ENCODE data around the gene ADAMTS20.
"Not testable (repeated sequence)": the region's sequence is repeated elsewhere in the genome, so short reads cannot be mapped to it uniquely, and the experiment has no call there.

Gene ADAMTS20

DNA sequence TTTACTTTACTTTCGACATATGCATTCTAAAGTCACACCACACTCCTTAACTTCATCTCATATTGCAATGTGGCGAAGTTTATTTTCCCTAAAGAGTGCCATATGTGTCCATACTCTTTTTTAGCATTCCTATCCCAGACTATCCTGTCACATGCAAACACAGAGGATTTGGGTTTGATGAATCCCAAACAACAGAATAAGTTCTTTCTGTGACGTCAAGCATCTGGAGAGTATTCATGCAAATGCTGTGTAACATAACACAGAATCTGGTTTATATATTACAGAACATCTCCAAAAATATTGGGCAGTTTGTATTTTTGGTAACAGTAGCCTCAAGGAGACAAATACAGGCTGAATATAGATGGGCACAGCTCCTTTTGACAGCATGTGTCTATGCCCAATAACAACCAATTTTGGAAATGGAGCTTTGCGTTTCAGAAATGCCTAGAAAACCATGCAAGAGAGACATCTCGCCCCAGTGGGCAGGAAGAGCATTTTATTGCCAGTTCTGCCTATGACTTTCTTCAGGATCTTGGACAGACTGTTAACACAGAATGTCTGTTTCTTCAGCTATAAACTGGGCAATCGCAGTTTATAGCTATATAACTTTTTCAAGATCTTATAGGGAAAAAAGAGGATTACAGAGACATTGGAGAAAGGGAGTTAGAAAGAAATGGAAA, 190.8 kb downstream of the ADAMTS20 start:
- no peak for DNase-seq

DNA sequence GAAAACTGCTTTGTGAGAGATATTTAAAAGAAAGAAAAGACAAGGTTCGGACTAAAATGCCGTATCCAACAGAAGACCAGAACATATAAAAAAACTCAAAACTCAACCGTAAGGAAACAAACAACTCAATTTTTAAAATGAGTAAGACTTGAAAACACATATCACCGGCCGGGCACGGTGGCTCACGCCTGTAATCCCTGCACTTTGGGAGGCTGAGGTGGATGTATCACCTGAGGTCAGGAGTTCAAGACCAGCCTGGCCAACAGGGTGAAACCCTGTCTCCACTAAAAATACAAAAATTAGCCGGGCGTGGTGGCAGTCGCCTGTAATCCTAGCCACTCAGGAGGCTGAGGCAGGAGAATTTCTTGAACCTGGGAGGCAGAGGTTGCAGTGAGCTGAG, 192.0 kb downstream of the ADAMTS20 start:
- not testable (repeated sequence) for DNase-seq

DNA sequence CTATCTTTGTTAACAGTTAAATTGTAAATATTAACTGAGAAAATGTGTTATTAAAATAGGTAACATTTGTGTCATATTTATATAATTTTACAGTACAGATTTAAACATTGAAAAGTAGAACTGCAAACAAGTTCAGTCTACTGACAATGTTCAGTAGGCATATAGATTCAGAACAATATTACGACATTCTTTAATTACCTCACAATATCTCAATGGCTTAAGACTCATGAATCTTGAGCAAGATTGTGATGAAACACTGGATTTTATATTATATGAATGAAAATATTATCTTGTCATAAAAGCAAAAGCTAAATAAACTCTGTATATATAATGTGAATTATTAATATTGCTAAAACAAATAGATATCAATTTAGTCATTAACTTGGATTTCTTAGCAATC, 194.9 kb downstream of the ADAMTS20 start:
- DNase-seq, result no peak

DNA sequence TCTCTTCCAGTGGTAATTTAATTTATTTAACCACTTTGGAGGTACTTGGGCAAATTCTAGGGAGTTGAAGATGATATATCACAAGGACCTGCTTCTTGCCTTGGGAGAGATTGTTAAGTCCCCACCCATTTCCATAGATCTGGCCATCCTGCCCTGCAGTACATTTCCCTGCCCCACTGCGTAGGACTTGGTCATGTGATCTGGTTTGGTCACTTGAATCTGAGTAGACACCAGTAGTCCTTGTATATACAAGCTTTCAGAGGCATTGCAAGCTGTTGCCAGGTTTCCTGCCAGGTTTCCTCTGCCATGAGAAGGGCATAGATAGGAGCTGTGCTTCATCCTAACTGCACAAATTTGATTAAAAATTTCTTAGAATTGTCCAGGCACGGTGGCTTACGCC, 200.0 kb downstream of the ADAMTS20 start:
- no peak for DNase-seq

DNA sequence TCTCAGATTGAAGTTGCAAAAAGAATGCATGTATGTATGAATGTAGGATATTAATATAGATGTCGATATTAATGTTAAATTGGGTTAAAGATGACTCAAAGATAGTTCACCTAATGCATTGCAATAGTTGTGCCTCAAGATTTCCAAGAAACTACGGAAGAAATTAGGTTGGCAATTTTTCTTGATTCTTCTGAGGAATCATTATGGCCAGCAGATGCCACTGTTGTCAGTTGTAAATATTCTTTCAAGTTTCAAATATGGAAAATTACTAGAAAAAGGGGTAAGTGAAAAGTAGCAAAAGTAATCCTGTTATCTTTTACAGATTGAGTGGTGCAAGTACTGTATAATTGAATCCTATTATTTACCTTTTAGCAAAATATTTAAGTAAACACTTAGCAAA, 202.1 kb downstream of the ADAMTS20 start:
- DNase-seq, result no peak

DNA sequence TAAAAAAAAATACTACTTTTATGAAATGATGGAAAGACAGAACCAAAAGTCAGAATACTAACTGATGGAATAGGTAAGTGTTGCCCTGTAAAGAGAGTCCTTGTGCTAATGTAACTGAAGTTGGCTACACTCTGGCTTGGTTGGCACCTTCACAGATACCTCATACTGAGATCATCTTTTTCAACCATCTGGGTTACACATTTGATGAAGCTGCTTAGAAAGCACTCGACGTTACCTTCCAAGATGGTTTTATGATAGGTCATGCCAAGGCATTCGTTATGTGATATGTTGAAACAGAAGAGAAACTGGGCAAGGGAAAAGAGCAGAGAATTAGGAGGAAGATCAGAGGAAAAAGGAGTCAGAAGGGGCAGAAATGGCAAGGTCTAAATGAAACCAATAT, 203.8 kb downstream of the ADAMTS20 start:
- DNase-seq, result no peak

DNA sequence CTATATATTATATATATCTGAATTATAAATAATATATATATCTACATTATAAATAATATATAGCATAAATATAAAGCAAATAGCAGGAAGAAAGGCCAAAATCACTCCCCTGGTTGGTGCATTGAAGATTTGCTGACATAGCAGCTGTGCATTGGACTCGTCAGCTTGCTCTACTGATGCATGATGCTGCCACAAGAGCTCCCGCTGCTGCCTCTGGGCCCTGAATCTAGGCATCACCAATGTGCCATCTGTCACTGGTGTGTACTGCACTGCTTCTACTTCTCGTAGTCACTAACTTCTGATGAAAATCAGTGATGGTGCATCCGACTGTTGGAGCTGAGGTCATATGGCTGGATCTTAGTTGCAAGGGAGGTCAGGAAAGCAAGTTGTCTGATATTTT, 205.0 kb downstream of the ADAMTS20 start:
- no peak for DNase-seq

DNA sequence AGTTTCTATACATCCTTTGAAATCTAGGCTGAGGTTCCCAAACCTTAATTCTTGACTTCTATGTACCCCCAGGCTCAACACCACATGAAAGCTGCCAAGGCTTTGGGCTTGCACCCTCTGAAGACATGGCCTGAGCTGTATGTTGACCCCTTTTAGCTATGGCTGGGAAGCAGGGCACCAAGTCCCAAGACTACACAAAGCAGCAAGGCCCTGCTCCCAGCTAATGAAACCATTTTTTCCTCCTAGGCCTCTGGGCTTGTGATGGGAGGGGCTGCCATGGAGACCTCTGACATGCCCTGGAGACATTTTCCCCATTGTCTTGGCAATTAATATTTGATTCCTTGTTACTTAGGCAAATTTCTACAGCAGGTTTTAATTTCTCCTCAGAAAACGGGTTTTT, 207.0 kb downstream of the ADAMTS20 start:
- DNase-seq, result no peak

DNA sequence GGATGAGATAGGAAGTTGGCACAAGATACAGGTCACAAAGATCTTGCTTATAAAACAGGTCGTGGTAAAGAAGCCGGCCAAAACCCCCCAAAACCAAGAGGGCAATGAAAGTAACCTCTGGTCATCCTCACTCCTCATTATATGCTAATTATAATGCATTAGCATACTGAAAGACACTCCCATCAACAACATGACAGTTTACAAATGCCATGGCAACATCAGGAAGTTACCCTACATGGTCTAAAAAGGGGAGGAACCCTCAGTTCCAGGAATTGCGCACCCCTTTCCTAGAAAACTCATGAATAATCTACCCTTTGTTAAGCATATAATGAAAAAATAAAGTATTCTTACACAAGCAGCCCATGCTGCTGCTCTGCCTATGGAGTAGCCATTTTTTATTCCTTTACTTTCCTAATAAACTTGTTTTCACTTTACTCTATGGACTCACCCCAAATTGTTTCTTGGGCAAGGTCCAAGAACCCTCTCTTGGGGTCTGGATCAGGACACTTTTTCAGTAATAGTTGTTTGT, 210.2 kb downstream of the ADAMTS20 start:
- not testable (repeated sequence) for DNase-seq

DNA sequence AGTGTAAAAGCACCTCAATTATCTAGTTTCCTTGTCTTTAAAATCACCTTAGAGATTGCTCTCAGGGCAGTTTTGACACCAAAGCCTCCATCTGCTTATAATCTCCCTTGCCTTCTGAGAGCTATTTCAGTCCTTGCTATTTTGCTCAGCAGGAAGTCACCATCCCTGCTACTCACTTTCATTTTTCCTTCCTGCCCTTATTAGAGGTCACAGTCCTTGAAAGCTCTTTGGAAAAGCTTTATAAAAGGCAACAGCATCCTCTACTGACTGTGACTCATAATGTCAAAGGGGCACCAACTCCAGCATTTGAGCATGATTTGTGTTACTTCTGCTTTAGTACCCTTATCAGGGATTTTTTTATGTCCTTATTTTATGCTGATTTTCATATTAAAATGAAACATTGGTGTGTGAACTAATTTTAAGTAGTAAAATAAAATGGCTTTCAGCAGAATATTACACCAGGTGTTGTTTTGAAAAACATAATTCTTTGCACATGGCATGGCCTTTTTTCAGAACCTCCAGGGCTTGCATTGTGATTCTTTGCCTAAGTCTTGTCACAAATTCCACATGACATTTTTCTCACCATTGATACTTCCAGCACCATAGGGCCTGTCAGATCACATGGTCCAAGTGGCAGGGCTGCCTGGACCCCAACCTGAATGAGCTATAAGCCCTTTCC, 213.0 kb downstream of the ADAMTS20 start:
- no peak for DNase-seq

DNA sequence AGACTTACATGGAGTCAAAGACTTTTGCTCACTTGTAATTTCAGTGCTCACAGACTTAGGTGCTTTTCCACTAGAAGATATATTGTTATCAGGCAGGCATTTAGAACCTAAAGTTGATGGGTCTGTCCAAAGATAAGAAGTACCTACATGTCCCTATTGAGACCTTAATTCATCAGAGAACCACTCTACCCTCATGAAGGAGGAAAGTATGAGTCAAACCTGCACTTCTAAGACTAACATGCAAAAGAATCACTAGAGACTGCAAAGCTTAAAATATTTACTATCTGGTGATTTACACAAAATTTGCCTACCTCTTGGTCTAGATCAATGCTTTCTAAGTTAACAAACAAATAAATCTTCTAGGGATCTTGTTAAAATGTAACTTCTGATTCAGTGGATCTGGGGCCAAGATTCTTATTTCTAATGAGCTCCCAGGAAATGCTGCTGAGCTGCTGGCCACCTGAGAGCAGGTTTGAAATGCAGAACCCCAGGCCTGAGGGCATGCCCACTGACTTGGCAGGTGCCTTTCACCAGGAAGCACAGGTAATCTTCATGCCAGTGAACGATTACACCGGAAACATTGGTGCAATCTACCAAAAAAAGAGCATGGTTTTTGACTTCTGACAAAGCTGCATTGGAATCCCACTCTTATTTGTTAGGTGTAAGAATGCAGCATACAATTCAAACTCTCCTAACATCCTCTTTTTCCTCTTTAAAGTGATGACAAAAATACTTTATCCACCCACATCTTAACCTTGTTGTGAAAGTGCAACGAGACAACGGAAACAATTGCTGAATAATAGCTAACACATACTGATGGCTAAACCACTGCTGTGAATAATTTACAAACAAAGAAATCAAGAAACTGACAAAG, 214.2 kb downstream of the ADAMTS20 start:
- no peak for DNase-seq

DNA sequence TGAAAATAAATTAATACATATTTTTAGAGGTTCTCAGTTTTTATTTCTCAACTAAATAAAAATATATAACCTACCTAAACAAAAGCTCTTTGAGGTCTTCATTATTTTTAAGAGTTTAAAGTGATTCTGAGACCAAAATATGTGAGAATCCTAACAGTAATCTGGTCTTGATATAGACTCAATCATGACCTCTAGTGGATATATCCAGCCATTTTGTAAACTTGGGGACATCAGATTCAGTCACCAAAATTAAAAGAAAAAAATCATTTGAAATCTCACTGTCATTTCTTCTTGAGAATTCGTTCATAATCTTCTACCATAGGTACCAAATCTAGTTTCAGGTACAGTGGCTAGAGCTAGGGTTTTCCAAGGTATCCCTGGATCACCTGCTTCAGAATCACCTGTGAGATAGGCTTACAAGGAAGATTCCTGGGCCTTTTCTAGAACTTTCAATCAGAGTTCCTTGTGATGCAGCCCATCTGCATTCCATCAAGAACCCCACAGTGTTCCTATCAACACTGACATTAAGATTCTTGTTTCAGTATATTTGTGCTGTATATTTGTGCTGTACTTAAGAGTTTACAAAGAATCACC, 214.9 kb downstream of the ADAMTS20 start:
- DNase-seq, result no peak

DNA sequence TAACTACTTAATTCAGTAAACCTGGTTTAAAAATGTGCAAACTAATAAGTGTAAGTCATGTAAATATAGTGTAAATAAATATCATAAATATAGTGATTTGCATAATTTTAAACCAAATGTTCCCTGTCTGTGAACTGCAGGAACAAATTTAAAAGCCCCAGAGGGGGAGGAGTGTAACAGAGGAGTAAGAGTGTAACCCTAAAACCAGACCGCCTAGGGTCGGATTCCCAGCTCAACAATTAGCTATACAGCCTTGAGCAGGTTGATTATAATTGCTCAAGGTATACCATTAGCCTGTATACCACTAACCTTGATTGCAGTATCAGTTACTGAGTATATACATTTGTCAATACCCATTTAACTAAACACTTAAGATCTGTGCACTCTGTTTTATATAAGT, 218.4 kb downstream of the ADAMTS20 start:
- DNase-seq, result no peak

DNA sequence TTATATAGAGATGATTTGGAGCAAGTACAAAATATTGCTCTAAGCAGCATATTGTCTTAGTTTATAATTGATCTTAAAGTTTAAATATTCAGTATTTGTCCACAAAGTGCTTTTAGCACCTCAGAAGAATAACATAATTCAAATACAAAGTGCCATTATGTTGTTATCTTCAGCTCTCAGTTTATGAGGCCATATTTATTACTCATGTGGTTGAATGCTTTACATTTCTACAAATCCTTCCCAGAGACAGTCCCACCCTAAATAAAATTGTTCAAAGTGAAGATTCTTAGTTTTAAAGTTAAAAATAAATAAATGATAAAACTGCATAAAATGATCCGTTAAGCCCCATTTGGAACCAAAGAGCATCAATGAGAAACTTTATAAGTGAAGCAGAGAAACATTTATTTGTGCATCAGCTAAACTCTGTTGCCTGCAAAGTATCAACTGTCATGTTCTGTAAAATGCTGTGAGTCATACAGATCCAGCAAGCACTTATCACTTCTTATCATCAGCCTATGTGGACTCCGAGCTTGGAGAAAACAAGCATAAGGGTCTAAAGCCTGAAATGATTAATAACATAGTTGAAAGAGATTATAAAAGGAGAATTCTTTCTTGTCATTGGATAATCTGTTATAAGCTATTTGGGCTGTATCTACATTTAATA, 218.9 kb downstream of the ADAMTS20 start:
- no peak for DNase-seq

DNA sequence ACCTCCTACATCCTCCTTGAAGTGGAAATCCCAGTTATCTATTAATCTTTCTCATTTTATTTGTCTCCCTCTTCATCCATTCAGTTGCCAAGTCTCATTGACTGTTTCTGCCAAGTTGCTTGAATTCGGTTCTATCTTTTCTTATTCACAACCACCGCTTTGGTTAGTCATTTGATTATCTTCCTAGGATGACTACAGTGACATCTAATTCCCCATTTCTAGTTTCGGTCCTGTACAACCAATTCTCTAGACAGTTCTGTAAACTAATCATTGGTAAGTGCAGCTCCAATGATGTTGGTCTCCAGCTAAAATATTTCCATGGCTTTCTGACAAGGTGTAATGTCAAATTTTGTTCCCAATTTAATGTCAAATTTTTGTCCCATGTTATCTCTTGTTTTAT, 220.1 kb downstream of the ADAMTS20 start:
- DNase-seq, result no peak

DNA sequence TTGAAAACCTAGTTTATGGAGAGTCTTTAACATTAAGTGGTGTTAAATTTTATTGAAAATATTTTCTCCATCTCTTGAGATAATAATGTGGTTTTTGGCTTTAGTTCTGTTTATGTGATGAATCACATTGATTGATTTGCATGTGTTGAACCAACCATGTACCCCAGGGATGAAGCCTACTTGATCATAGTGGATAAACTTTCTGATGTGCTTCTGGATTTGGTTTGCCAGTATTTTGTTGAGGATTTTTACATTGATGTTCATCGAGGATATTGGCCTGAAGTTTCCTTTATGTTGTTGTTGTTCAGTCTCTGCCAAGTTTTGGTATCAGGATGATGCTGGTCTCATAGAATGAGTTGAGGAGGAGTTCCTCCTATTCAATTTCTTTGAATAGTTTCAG, 222.6 kb downstream of the ADAMTS20 start:
- DNase-seq, result no peak

DNA sequence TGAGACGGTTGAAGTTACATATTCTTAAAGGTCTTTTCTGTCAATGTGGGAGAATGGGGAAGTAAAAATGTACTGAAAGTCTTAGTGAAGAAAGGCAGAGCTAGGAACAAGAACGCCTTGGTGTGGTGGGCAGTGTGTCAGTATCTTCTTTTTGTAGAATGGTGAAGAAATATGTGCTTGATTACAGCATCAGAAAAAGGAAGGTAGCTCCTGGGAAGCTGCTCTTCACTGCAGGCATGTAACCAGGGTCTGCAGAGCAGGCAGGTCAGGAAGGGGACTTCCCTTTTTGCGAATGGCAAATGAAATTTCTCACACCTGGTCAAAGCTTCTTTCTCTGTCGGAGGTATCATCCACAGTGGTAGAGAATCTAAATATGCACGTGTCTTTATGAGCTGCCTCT, 226.2 kb downstream of the ADAMTS20 start:
- no peak for DNase-seq

DNA sequence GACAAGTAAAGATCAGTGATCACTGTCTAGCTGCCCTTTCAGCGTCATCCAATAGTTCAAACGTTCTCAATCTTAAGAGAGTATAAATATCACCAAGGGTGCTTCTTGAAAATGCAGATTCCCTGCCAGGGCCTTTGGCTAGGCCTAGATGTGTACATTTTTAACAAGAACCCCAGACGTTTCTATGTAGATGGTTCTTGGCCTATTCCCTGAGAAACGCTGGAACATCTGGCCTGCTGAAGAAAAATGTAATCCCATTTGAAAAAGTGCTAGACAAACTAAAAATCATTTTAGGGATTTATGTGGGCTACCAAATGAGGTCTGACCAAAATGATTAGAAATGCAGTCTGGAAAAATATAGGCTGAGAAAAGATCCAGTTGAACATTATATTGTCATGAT, 231.7 kb downstream of the ADAMTS20 start:
- DNase-seq, result no peak

DNA sequence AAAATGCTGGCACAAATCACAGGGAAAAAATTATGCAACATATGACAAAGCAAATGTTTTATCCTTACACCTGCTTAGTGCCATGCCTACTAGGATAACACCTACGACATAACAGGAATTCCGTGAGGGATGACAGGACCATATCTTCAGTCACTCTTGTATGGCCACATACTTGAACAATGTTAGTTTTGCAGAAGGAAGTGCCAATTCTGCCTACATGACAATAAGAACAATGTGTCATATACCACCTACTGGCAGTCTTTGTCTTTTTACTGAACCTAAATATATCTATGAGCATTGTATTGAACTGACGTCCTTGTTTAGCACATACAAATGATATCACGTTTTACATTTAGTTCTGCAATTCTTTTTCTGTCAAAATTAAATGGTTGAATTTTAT, 234.0 kb downstream of the ADAMTS20 start:
- DNase-seq, result no peak

DNA sequence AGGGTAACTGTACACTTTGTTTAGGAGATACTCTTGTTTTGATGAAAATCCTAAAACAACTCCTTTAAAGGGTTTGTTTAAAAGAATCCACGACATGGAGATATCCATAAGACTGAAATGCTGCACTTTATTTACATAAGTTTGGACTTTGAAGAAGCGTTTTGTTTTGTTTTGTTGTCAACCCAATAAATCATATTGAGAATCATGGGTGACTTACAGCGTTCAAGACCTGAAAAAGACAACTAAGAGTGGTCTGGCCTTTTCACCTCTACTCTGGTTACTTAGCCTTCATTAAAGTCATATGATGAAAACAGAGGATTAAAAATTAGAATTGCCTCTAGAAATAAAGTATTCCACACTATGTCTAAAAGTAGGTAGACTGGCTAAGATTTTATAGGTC, 234.8 kb downstream of the ADAMTS20 start:
- DNase-seq, result no peak

DNA sequence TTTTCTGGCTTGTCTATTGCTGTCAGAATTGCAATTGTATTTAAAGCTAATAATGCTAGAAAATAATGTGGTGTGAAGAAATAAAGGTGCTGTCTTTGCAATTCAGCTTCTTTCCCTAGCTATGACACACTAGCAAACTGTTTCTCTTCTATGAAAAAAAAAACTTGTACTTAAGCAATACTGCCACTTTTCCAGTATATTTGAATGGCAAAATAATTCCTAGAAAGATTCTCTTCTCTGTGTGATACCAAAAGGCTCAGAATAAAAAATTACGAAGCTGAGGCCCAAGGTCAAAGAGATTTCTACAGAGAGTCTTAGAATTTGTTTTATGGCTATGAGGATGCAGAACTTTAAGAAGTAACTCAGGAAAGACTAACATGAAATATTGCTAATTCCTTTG, 235.5 kb downstream of the ADAMTS20 start:
- no peak for DNase-seq

DNA sequence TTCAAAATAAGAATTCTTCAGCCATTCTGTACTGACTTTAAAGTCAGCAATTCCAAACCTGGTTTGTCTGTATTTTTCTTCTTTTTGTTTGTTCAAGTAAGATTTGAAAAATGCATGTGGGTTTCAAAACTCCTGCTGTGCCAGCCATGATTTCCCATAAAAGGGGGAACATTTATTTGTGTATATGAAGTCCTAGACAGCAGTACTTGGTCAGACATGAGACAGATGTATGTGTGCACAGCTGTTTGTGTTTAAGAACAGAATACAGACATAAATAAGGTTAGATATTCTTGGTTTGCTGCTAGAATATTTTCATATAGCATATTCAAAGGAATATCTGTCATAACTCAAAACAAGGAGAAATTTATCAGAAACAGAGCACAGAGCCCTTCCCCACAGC, 236.0 kb downstream of the ADAMTS20 start:
- no peak for DNase-seq
